ENCODE measurements around the gene WSB1.

WSB1 gene

DNA sequence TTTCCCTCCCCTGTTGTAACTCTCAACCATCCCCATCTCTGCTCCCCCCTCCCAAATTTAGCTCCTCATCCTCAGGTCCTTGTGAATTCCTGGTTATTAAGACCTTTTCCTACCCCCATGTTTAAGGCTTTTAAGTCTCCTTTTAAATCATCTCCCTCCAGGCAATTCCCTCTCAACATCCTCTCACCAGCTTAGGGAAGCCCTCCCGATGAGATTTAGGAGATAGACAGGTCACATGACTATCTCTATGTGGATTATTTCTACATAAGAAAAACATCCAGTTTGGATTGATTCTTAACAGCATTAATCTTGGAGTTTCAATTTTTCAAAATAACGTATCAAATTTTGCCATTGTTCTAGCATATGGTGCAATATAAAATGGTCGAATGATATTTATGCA lies 12.5 kb upstream of the WSB1 start:
- no peak for DNase-seq

DNA sequence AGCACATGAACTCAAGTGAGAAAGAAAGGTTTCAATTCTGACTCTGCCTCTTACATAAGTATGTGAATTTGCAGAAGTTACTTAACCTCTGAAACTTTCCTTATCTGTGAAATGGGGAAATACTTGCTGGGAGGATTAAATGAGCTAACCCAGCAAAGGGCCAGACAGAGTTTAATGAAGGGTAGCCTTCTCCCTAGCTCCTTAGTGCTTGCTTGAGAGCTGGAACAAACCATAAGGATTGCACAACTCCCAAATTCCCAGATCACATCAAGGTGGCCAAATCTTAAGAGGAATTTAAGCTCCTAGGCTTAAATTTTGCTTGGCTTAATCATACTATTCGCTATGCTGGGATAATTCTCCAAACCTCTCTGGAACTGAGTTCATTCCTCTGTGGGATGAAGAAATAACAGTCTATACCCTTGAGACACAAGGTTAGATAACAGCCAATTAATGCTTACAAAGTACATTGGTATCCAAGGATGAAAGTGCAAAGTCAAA lies 11.8 kb upstream of the WSB1 start:
- DNase-seq: no peak

DNA sequence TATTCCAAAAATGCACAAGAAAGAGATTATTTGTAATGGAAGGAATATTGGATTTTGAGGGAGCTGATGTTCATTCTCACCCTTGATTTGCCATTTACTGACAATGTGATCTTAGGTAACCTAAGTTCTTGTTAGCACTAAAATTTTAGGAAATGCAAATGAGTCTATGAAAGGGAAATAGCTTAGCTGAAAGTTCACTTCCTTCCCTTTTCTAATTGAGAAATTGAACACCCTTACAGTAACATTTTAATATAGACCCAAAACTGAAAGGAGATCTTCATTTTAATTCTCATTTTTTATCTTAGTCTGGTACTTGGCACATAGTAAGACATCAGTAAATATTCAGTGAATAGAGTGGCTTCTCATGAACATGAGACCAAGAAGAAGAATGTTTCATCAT lies 10.9 kb upstream of the WSB1 start:
- no peak for DNase-seq

DNA sequence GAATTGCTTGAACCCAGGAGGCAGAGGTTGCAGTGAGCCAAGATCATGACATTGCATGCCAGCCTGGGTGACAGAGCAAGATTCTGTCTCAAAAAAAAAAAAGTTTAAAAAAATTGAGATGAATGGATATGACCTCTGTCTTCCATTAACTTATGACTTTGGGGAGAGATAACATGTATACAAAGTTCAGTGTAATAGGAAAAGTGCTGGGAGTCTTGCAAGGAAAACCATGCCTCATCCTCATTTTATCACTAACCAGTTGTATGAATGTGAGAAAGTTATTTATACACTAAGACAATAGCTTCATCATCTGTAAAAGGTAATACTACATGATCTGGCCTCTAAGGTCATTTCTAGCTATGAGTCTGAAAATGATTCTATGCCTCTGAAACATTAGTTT lies 10.2 kb upstream of the WSB1 start:
- no peak for DNase-seq

- DNase-seq: peak; percentile 58
Observed at GRCh38 chr17:27284811-27285415, 9.0 kb upstream of the WSB1 start.

DNA sequence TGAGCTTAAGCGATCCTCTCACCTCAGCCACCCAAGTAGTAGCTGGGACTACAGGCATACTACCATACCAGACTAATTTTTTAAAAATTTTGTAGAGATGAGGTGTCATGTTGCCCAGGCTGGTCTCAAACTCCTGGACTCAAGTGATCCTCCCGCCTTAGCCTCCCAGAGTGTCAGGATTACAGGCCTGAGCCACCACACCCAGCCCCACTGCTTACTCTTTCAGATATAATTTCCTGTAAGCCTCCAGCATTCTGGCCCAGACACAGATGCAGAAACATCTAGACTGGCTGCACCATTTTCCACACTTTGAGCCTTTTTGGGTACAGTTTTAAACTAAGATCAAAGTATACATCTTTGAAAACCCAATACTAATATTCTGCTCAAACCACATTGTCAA lies 8.4 kb upstream of the WSB1 start:
- no peak for DNase-seq

GRCh38 chr17:27288183-27288582 lies 5.7 kb upstream of the WSB1 start:
- no peak for DNase-seq

DNA sequence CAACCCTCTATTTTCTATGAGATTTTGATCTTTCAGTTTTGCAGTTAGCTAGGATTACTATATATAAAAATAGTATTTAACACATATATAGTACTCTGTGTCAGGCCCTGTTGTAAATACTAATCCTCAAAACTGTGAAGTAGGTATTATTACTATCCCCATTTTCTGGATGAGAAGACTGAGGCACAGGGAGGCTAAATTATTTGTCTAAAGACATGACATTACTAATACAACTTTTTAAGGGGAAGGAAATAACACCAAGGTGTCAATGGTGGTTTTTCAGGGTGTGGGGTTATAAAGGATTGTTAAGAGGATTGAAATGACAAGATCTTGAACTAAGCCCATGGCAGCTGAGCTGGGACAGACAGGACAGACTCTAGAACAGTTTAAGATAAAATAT lies 4.1 kb upstream of the WSB1 start:
- no peak for DNase-seq

DNA sequence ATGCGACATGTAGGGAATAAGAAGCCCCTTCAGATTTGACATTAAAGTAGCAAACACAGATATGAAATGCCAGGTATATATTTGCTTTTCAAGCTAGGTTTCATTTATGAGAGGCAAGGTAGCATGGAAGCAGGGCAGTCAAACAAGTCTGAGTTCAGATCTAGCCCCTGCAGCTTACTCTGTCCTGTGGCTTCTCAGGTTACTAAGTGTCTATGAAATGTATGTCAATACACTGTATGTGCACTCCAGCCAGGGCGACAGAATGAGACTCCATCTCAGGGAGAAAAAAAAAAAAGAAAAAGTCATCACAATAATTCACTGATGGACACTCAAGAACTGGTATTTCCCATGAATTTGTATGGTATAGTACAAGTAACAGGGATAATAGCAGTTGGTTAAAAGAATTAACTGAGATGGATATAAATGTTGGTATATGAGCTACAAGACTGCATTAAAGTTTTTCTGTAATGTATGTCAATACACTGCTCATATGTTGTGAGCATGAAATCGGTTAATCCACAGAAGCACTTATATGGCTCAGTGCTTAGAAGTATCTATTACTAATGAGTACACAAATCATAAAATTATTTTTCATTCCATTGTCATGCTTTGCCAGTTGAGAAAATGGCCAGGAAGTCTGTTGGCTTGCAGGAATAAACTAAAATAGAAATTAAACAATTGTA lies 2.9 kb upstream of the WSB1 start:
- DNase-seq: peak; percentile 81

- no peak for DNase-seq
Observed at GRCh38 chr17:27293359-27293897, 486 bp upstream of the WSB1 start.

DNA sequence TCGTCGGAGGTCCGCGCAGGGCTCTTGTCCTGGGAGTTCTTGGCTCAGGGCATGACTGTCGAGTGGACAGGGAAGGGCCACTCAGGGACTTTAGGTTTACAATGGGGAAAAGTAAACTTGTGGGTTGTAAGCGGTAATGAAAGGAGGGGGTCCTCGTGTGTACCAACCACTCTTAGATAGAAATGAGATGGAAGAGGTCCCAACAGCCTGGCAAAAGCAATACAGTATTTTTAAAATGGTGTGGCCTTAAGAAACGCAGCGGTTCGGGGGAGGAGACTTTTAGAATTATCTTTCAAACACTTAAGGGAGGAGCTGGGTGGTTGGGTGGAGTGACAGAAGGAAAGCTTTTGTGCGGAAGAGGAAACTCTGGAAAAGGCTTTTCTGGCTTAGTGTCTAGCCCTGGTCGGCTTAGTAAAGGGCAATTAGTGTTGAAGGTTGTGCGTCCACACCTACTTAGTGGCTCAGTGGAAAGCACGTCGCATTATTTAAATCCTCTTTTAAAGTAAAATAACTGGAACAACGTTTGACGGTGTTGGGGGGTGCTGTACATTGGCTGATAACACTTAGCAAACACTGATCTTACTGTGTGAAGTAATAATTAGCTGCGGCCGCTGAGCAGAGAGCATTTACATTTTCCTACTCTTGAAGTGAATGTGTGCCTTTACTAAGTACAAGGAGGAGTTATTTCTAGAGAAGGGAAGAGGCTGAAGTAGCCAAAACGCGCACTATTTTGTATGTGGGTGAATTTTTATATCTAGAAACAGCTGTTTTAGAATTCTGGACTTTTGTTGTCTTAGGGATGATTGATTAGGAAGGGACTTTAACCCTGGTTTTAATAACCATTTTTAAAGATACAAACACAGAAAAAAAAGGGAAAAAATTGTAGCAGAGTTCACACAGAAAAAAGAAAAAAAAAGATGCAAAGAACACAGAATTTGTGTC lies 1.0 kb downstream of the WSB1 start:
- DNase-seq: peak; percentile 47

DNA sequence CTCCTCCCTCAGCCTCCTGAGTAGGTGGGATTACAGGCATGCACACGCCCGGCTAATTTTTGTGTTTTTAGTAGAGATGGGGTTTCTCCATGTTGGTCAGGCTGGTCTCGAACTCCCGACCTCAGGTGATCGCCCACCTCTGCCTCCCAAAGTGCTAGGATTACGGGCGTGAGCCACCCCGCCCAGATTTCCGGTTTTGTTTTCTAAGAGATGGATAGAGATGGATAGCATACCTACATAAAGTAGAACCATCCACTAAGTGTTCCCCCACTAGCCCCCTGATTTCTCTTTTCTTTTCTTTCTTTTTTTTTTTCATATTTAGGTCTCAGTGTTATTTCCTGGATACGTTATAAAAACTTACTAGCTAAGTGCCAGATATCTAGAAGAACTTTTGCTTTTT lies 2.0 kb downstream of the WSB1 start:
- no peak for DNase-seq

GRCh38 chr17:27296428-27296979 lies 2.6 kb downstream of the WSB1 start:
- no peak for DNase-seq

DNA sequence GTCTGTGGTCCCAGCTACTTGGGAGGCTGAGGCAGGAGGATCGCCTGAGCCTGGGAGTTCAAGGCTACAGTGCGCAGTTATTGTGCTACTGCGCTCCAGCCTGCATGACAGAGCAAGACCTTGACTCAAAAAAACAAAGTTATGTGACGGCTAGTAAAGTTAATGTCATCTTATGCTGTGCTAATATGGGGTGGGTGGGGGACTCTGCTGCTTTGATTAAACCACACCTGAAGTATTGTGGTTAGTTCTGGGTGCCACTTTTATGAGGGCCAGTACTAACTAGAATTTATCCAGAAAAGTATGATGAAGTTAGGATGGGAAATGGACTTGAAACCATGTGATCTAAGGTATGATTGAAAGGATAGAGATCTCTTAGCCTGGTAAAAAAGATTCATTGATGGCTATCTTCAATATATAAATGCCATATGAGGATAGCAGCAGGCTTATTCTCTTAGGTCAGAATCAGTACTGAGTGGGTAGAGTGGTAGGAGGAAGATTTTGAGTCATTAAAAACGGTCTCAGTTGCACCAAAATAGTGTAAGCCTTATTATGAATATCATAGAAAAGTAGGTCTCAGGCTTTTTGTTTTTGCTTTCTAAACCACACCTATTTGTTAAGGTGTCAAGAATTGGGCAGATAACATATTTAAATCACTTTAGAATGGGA lies 5.6 kb downstream of the WSB1 start:
- DNase-seq: no peak

GRCh38 chr17:27303734-27304133 lies 9.8 kb downstream of the WSB1 start:
- no peak for DNase-seq

GRCh38 chr17:27306276-27306835 lies 12.4 kb downstream of the WSB1 start:
- no peak for DNase-seq

- peak; percentile 76 for DNase-seq
Observed at GRCh38 chr17:27310565-27311110, 16.7 kb downstream of the WSB1 start.

GRCh38 chr17:27313301-27313700 lies 19.4 kb downstream of the WSB1 start:
- DNase-seq: no peak

GRCh38 chr17:27315322-27315721 lies 21.4 kb downstream of the WSB1 start:
- DNase-seq: peak; percentile 77

GRCh38 chr17:27315796-27316465 lies 22.0 kb downstream of the WSB1 start:
- DNase-seq: no peak

- no peak for DNase-seq
Observed at GRCh38 chr17:27318228-27318627, 24.3 kb downstream of the WSB1 start.

Data from NCI-H2029 (cell line).